ENCODE data around the gene PTPRS.
"Not testable (repeated sequence)": the region's sequence is repeated elsewhere in the genome, so short reads cannot be mapped to it uniquely, and the experiment has no call there.

The PTPRS gene

GRCh38 chr19:5334366-5334739, 6.3 kb downstream of the PTPRS start:
- DNase-seq (ENCODE audit: low read depth in 4 of 4, low spot score in 1 of 4): no peak

- DNase-seq (ENCODE audit: low read depth in 4 of 4, low spot score in 1 of 4): no peak
Observed at GRCh38 chr19:5333581-5334365, 6.8 kb downstream of the PTPRS start.

- DNase-seq (ENCODE audit: low read depth in 4 of 4, low spot score in 1 of 4): no peak
Observed at GRCh38 chr19:5332501-5332900, 8.1 kb downstream of the PTPRS start.

- DNase-seq (ENCODE audit: low read depth in 4 of 4, low spot score in 1 of 4): no peak
Observed at GRCh38 chr19:5331790-5332189, 8.8 kb downstream of the PTPRS start.

- no peak for DNase-seq (ENCODE audit: low read depth in 4 of 4, low spot score in 1 of 4)
Observed at GRCh38 chr19:5330307-5330720, 10.3 kb downstream of the PTPRS start.

GRCh38 chr19:5329141-5329540, 11.5 kb downstream of the PTPRS start:
- DNase-seq (ENCODE audit: low read depth in 4 of 4, low spot score in 1 of 4): no peak

GRCh38 chr19:5328407-5328806, 12.2 kb downstream of the PTPRS start:
- DNase-seq (ENCODE audit: low read depth in 4 of 4, low spot score in 1 of 4): not testable (repeated sequence)

- DNase-seq (ENCODE audit: low read depth in 4 of 4, low spot score in 1 of 4): no peak
Observed at GRCh38 chr19:5326986-5327623, 13.5 kb downstream of the PTPRS start.

GRCh38 chr19:5326545-5326944, 14.1 kb downstream of the PTPRS start:
- no peak for DNase-seq (ENCODE audit: low read depth in 4 of 4, low spot score in 1 of 4)

- DNase-seq (ENCODE audit: low read depth in 4 of 4, low spot score in 1 of 4): no peak
Observed at GRCh38 chr19:5324947-5325346, 15.7 kb downstream of the PTPRS start.

- no peak for DNase-seq (ENCODE audit: low read depth in 4 of 4, low spot score in 1 of 4)
Observed at GRCh38 chr19:5323475-5323811, 17.2 kb downstream of the PTPRS start.

GRCh38 chr19:5321851-5322681, 18.5 kb downstream of the PTPRS start:
- DNase-seq (ENCODE audit: low read depth in 4 of 4, low spot score in 1 of 4): no peak

GRCh38 chr19:5321066-5321642, 19.5 kb downstream of the PTPRS start:
- no peak for DNase-seq (ENCODE audit: low read depth in 4 of 4, low spot score in 1 of 4)

- DNase-seq (ENCODE audit: low read depth in 4 of 4, low spot score in 1 of 4): no peak
Observed at GRCh38 chr19:5319516-5319915, 21.1 kb downstream of the PTPRS start.

- no peak for DNase-seq (ENCODE audit: low read depth in 4 of 4, low spot score in 1 of 4)
Observed at GRCh38 chr19:5318306-5318705, 22.3 kb downstream of the PTPRS start.

- no peak for DNase-seq (ENCODE audit: low read depth in 4 of 4, low spot score in 1 of 4)
Observed at GRCh38 chr19:5317321-5317720, 23.3 kb downstream of the PTPRS start.

- DNase-seq (ENCODE audit: low read depth in 4 of 4, low spot score in 1 of 4): no peak
Observed at GRCh38 chr19:5316138-5316537, 24.5 kb downstream of the PTPRS start.

- DNase-seq (ENCODE audit: low read depth in 4 of 4, low spot score in 1 of 4): no peak
Observed at GRCh38 chr19:5314907-5315298, 25.7 kb downstream of the PTPRS start.

- no peak for DNase-seq (ENCODE audit: low read depth in 4 of 4, low spot score in 1 of 4)
Observed at GRCh38 chr19:5314012-5314906, 26.4 kb downstream of the PTPRS start.

- DNase-seq (ENCODE audit: low read depth in 4 of 4, low spot score in 1 of 4): no peak
Observed at GRCh38 chr19:5313307-5313706, 27.3 kb downstream of the PTPRS start.

- no peak for DNase-seq (ENCODE audit: low read depth in 4 of 4, low spot score in 1 of 4)
Observed at GRCh38 chr19:5312058-5312457, 28.6 kb downstream of the PTPRS start.

Data from stimulated activated CD4-positive, alpha-beta T cell treated with anti-CD3 and anti-CD28 coated beads, Interleukin-1b, Interleukin-23, amount 100 ng/mL, for 24 hours (primary cell).